Neural cell (in vitro differentiated cells): ENCODE results near the gene KDM1A. TPM values are rescaled to one million over a fixed set of nuclear protein-coding genes. Genes with fewer than 3 reads are reported as not detected.
A peak's percentile ranks its signal among the peaks of the same experiment; 100 is the strongest.

Source experiments
- H2AFZ ChIP-seq: fragments of 200-600, 300-800 bp; sonication (generic), shearing (Covaris generic); 2 replicates; pipeline ENCODE4 v1.6.0; 2014; ENCODE audit warnings: low read depth, mild to moderate bottlenecking, antibody characterized with exemption, low read length, moderate library complexity
- H3F3A ChIP-seq: fragments of 200-600 bp; shearing (Covaris generic); 2 replicates; pipeline ENCODE4 v1.6.1; 2016; ENCODE audit warnings: mild to moderate bottlenecking, moderate library complexity, mixed read lengths, antibody characterized with exemption, low read length; ENCODE audit not compliant: insufficient read depth, poor library complexity, severe bottlenecking
- H3K27ac ChIP-seq: fragments of 200-600, 300-800 bp; sonication (generic), shearing (Covaris generic); 2 replicates; pipeline ENCODE4 v1.5.1; 2014; ENCODE audit warnings: mild to moderate bottlenecking, low read length, moderate library complexity
- H3K27me3 ChIP-seq: fragments of 300-800, 200-600 bp; sonication (generic), shearing (Covaris generic); 2 replicates; pipeline ENCODE4 v1.6.0; 2014; ENCODE audit warnings: mild to moderate bottlenecking, low read depth, low read length, moderate library complexity; ENCODE audit not compliant: insufficient read depth
- H3K36me3 ChIP-seq: fragments of 300-800, 200-600 bp; sonication (generic), shearing (Covaris generic); 2 replicates; pipeline ENCODE4 v1.5.1; 2014; ENCODE audit warnings: mild to moderate bottlenecking, antibody characterized with exemption, low read length, moderate library complexity; ENCODE audit not compliant: insufficient read depth
- H3K4me2 ChIP-seq: fragments of 300-800, 200-600 bp; sonication (generic), shearing (Covaris generic); 2 replicates; pipeline ENCODE4 v1.6.0; 2014; ENCODE audit warnings: mild to moderate bottlenecking, low read length
- H3K4me3 ChIP-seq: fragments of 300-800, 200-600 bp; sonication (generic), shearing (Covaris generic); 2 replicates; pipeline ENCODE4 v1.5.1; 2014; ENCODE audit warnings: mild to moderate bottlenecking, low read length, moderate library complexity
- H3K79me2 ChIP-seq: fragments of 200-600 bp; shearing (Covaris generic); replicated peaks from 2 replicates; pipeline ENCODE4 v1.6.0; 2014; ENCODE audit warnings: mild to moderate bottlenecking, low read length, moderate library complexity; ENCODE audit not compliant: insufficient read depth
- H3K9ac ChIP-seq: fragments of 300-800, 200-600 bp; sonication (generic), shearing (Covaris generic); 2 replicates; pipeline ENCODE4 v1.6.1; 2016; ENCODE audit warnings: mild to moderate bottlenecking, low read length, mixed read lengths
- H3K9me2 ChIP-seq: fragments of 200-600 bp; shearing (Covaris generic); 2 replicates; pipeline ENCODE4 v1.6.1; 2016; ENCODE audit warnings: mild to moderate bottlenecking, low read length, mixed read lengths; ENCODE audit not compliant: insufficient read depth
- H3K9me3 ChIP-seq: fragments of 200-600, 300-800 bp; sonication (generic), shearing (Covaris generic); 2 replicates; pipeline ENCODE4 v1.6.1; 2016; ENCODE audit warnings: mild to moderate bottlenecking, mixed run types, low read length, moderate library complexity, mixed read lengths
- H4K20me1 ChIP-seq: fragments of 200-600 bp; shearing (Covaris generic); 2 replicates; pipeline ENCODE4 v1.6.1; 2016; ENCODE audit warnings: mild to moderate bottlenecking, mixed run types; ENCODE audit not compliant: insufficient read depth
- EP300 ChIP-seq: fragments of 450-650 bp; conservative IDR thresholded peaks from 2 replicates; pipeline ENCODE4 v1.6.1; 2014; ENCODE audit warnings: antibody characterized with exemption, mild to moderate bottlenecking, moderate library complexity; ENCODE audit not compliant: poor library complexity, severe bottlenecking
- EZH2 ChIP-seq: fragments of 200-600, 300-800 bp; shearing (Covaris generic), sonication (generic); IDR thresholded peaks from 2 replicates; pipeline ENCODE4 v1.6.1; 2014; ENCODE audit warnings: antibody characterized with exemption, low read length, borderline replicate concordance, mild to moderate bottlenecking; ENCODE audit not compliant: insufficient read depth, poor library complexity, severe bottlenecking
- MXI1 ChIP-seq: fragments of 450-650 bp; conservative IDR thresholded peaks from 2 replicates; pipeline ENCODE4 v1.6.1; 2014; ENCODE audit warnings: antibody characterized with exemption, mild to moderate bottlenecking; ENCODE audit not compliant: poor library complexity, severe bottlenecking
- POLR2AphosphoS5 ChIP-seq: IDR thresholded peaks from 2 replicates; pipeline ENCODE4 v1.6.1; 2012
- RAD21 ChIP-seq: fragments of 450-650 bp; conservative IDR thresholded peaks from 2 replicates; pipeline ENCODE4 v1.6.1; 2014; ENCODE audit warnings: antibody characterized with exemption, mild to moderate bottlenecking, moderate library complexity
- SMC3 ChIP-seq: fragments of 450-650 bp; conservative IDR thresholded peaks from 2 replicates; pipeline ENCODE4 v1.6.1; 2014; ENCODE audit warnings: antibody characterized with exemption, mild to moderate bottlenecking, moderate library complexity; ENCODE audit not compliant: poor library complexity
- TAF1 ChIP-seq: IDR thresholded peaks from 2 replicates; pipeline ENCODE4 v1.6.1; 2012; ENCODE audit warnings: low read depth
- polyA plus RNA-seq: library from polyadenylated mRNA; depleted of rRNA; stranded (reverse); fragments of >200 nt; gene quantifications from 2 replicates; pipeline ENCODE4 v1.2.3, GENCODE V29; 2014
- TF ChIP-seq, protein P1 (sequence below): fragments of 450-650 bp; IDR thresholded peaks from 2 replicates; pipeline ENCODE4 v1.5.1; 2014; ENCODE audit warnings: antibody characterized with exemption, mild to moderate bottlenecking, moderate library complexity; ENCODE audit not compliant: poor library complexity, severe bottlenecking
- TF ChIP-seq, protein P2 (sequence below): IDR thresholded peaks from 2 replicates; pipeline ENCODE4 v1.6.1; 2012; ENCODE audit warnings: borderline replicate concordance

Gene KDM1A
- polyA plus RNA-seq, 1 donor from 2014 or later, result 276 TPM

DNA sequence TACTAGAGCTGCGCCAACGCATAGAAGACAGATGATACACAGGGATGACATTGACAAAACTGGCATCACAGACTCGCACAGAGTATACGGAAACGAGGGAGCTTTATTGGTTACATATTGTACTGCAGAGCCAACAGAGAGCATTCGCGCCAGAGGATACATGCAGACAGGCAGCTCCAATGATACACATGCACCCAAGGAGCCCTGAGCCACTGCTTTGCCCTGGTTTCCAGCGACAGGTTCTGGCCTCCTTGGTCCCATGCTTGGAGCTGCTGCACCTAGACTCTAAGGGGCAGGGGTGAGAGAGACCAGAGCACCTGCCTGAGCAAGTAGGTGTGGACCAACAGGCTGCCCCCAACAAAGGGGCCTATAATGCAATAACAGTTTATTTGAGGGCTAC lies 65.6 kb downstream of the KDM1A start:
- Histone ChIP-seq H2AFZ (no peak overlapping the region), H3K4me2 (no peak overlapping the region), H3K9me3 (no peaks in the 10 kb centered on the region), H3K9ac (no peak overlapping the region), H4K20me1 (no peaks in the 10 kb centered on the region), H3K27me3 (no peaks in the 10 kb centered on the region), H3K27ac (peak overlapping the region; percentile 35), H3K79me2 (no peaks in the 10 kb centered on the region), H3F3A (peaks cover 4% of the 10 kb centered on the region), H3K4me3 (no peak overlapping the region), H3K36me3 (peaks cover 18% of the 10 kb centered on the region), H3K9me2 (no peaks in the 10 kb centered on the region)
- TF ChIP-seq EZH2 (no peak), TAF1 (no peak), POLR2AphosphoS5 (no peak), EP300 (no peak), MXI1 (no peak), RAD21 (no peak), SMC3 (no peak)
- TF ChIP-seq, protein P1, sequence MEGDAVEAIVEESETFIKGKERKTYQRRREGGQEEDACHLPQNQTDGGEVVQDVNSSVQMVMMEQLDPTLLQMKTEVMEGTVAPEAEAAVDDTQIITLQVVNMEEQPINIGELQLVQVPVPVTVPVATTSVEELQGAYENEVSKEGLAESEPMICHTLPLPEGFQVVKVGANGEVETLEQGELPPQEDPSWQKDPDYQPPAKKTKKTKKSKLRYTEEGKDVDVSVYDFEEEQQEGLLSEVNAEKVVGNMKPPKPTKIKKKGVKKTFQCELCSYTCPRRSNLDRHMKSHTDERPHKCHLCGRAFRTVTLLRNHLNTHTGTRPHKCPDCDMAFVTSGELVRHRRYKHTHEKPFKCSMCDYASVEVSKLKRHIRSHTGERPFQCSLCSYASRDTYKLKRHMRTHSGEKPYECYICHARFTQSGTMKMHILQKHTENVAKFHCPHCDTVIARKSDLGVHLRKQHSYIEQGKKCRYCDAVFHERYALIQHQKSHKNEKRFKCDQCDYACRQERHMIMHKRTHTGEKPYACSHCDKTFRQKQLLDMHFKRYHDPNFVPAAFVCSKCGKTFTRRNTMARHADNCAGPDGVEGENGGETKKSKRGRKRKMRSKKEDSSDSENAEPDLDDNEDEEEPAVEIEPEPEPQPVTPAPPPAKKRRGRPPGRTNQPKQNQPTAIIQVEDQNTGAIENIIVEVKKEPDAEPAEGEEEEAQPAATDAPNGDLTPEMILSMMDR, result no peak
- TF ChIP-seq, protein P2, sequence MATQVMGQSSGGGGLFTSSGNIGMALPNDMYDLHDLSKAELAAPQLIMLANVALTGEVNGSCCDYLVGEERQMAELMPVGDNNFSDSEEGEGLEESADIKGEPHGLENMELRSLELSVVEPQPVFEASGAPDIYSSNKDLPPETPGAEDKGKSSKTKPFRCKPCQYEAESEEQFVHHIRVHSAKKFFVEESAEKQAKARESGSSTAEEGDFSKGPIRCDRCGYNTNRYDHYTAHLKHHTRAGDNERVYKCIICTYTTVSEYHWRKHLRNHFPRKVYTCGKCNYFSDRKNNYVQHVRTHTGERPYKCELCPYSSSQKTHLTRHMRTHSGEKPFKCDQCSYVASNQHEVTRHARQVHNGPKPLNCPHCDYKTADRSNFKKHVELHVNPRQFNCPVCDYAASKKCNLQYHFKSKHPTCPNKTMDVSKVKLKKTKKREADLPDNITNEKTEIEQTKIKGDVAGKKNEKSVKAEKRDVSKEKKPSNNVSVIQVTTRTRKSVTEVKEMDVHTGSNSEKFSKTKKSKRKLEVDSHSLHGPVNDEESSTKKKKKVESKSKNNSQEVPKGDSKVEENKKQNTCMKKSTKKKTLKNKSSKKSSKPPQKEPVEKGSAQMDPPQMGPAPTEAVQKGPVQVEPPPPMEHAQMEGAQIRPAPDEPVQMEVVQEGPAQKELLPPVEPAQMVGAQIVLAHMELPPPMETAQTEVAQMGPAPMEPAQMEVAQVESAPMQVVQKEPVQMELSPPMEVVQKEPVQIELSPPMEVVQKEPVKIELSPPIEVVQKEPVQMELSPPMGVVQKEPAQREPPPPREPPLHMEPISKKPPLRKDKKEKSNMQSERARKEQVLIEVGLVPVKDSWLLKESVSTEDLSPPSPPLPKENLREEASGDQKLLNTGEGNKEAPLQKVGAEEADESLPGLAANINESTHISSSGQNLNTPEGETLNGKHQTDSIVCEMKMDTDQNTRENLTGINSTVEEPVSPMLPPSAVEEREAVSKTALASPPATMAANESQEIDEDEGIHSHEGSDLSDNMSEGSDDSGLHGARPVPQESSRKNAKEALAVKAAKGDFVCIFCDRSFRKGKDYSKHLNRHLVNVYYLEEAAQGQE, result no peak

DNA sequence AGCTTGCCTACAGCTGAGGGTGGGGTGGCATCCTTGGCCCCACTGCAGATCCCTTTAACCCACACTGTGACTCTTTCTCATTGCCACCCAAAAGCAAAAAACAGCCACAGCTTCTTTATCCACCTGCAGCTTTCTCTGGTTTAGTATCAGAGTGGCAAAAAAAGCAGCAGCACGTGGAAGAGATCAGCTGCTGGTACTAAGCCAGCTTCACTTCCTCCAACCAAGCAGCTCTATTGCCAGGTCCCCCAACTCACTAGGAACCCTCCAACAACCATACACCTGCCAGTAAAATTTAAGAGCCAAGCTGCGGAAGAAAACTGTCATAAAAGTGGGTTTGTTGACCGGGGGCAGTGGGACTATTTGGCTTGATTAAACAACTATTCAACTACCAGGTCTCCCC lies 66.4 kb downstream of the KDM1A start:
- Histone ChIP-seq H3K9ac (no peak overlapping the region), H3K4me2 (no peak overlapping the region), H3F3A (peaks cover 4% of the 10 kb centered on the region), H3K79me2 (no peaks in the 10 kb centered on the region), H3K36me3 (peaks cover 18% of the 10 kb centered on the region), H3K27ac (no peak overlapping the region), H3K9me2 (no peaks in the 10 kb centered on the region), H2AFZ (no peak overlapping the region), H3K9me3 (no peaks in the 10 kb centered on the region), H4K20me1 (no peaks in the 10 kb centered on the region), H3K4me3 (no peak overlapping the region), H3K27me3 (no peaks in the 10 kb centered on the region)
- TF ChIP-seq TAF1, result no peak
- TF ChIP-seq, protein P1, result no peak
- no peak for TF ChIP-seq EP300
- no peak for TF ChIP-seq MXI1
- no peak for TF ChIP-seq RAD21
- TF ChIP-seq, protein P2, result no peak
- no peak for TF ChIP-seq EZH2
- no peak for TF ChIP-seq SMC3
- TF ChIP-seq POLR2AphosphoS5, result no peak
